GM12878 (cell line): ENCODE data around the gene EVA1A. TPM values are rescaled to one million over a fixed set of nuclear protein-coding genes. Genes with fewer than 3 reads are reported as not detected.

Experiments used
- ATAC-seq: fragments of 200-7000 bp; cut with Tn5 transposase; 3 replicates; pipeline ENCODE4 v1.9.1; 2020; ENCODE audit warnings: mild to moderate bottlenecking, moderate library complexity
- BruUV-seq: library from RNA; stranded (reverse); fragments of 400-500 nt; replicated peaks from 2 replicates; lab custom pipeline; 2021; lab: Mats Ljungman, UMichigan
- CTCF ChIA-PET: fragments of 300-600 bp; sonication (Branson Sonifier 250); formaldehyde crosslinking; extraction: SDS; loops from one replicate; lab custom pipeline; 2021; ENCODE audit warnings: inconsistent platforms; lab: Yijun Ruan, JAX
- POLR2A ChIA-PET: fragments of 350-600 bp; formaldehyde crosslinking; extraction: SDS; loops from one replicate; lab custom pipeline; 2021; ENCODE audit warnings: inconsistent platforms; lab: Charles Lee
- RAD21 ChIA-PET: fragments of 300-600 bp; sonication (Branson Sonifier 250); formaldehyde crosslinking; loops from one replicate; lab custom pipeline; 2023; ENCODE audit warnings: antibody characterized with exemption; ENCODE audit not compliant: unreplicated experiment; lab: Charles Lee
- SMC1A ChIA-PET: fragments of 300-600 bp; sonication (Branson Sonifier 250); formaldehyde crosslinking; loops from one replicate; lab custom pipeline; 2023; ENCODE audit not compliant: unreplicated experiment, uncharacterized antibody; lab: Charles Lee
- DNase-seq: peaks from one replicate; pipeline ENCODE4 v3.0.0-alpha.2; 2011; ENCODE audit warnings: low read depth, low spot score
- FAIRE-seq: peaks from 3 replicates; lab custom pipeline; 2011; peaks lifted over from hg19 to GRCh38; lab: Jason Lieb, UNC
- H2AFZ ChIP-seq: 2 replicates; pipeline ENCODE4 v1.6.0; 2011; ENCODE audit warnings: low read depth, low read length, control low read depth; ENCODE audit not compliant: control insufficient read depth
- H3K27ac ChIP-seq: 2 replicates; pipeline ENCODE4 v1.5.1; 2011; ENCODE audit warnings: control low read depth; ENCODE audit not compliant: control insufficient read depth, insufficient read depth
- H3K27me3 ChIP-seq, 2 experiments: replicated peaks in 1 of 2; 2 replicates each; pipeline versions ENCODE4 v1.6.0 to v1.6.1; 2011; ENCODE audit warnings: low read length in 1 of 2; ENCODE audit not compliant: control insufficient read depth in 2 of 2, insufficient read depth in 2 of 2
- H3K36me3 ChIP-seq, 2 experiments: 2 replicates each; pipeline ENCODE4 v1.5.1; 2011; ENCODE audit warnings: low read length in 1 of 2; ENCODE audit not compliant: control insufficient read depth in 2 of 2, insufficient read depth in 2 of 2
- H3K4me1 ChIP-seq: 2 replicates; pipeline ENCODE4 v1.6.1; 2011; ENCODE audit warnings: mild to moderate bottlenecking, low read length, moderate library complexity, mixed read lengths; ENCODE audit not compliant: control insufficient read depth, insufficient read depth
- H3K4me2 ChIP-seq: 2 replicates; pipeline ENCODE4 v1.6.0; 2011; ENCODE audit warnings: control low read depth; ENCODE audit not compliant: control insufficient read depth, insufficient read depth
- H3K4me3 ChIP-seq: fragments of 200-600 bp; sonication (generic); 2 replicates; pipeline ENCODE4 v1.5.1; 2016
- H3K79me2 ChIP-seq: 2 replicates; pipeline ENCODE4 v1.6.0; 2011; ENCODE audit warnings: low read length; ENCODE audit not compliant: control insufficient read depth, insufficient read depth
- H3K9ac ChIP-seq: 2 replicates; pipeline ENCODE4 v1.8.0; 2011; ENCODE audit warnings: low read length, control low read depth, mixed read lengths; ENCODE audit not compliant: control insufficient read depth, insufficient read depth
- H3K9me3 ChIP-seq: replicated peaks from 3 replicates; pipeline ENCODE4 v1.5.1; 2011; ENCODE audit warnings: mild to moderate bottlenecking, low read length; ENCODE audit not compliant: control insufficient read depth, insufficient read depth
- H4K20me1 ChIP-seq: 2 replicates; pipeline ENCODE4 v1.6.0; 2011; ENCODE audit not compliant: control insufficient read depth, insufficient read depth
- BMI1 ChIP-seq: fragments of 450-650 bp; IDR thresholded peaks from 2 replicates; pipeline ENCODE4 v1.6.1; 2016; ENCODE audit warnings: mild to moderate bottlenecking, moderate library complexity, borderline replicate concordance
- CBX3 ChIP-seq: fragments of 200-600 bp; sonication (generic); IDR thresholded peaks from 2 replicates; pipeline ENCODE4 v1.6.1; 2016; ENCODE audit warnings: low read depth, borderline replicate concordance
- NFYB ChIP-seq: IDR thresholded peaks from 2 replicates; pipeline ENCODE4 v1.6.1; 2011; ENCODE audit warnings: low read depth, mild to moderate bottlenecking, low read length, improper control_type of control experiment, moderate library complexity; ENCODE audit not compliant: insufficient read depth
- PAX5 ChIP-seq: IDR thresholded peaks from 2 replicates; pipeline ENCODE4 v1.6.1; 2011; ENCODE audit warnings: low read depth, low read length, borderline replicate concordance
- POLR2A ChIP-seq: IDR thresholded peaks from 2 replicates; pipeline ENCODE4 v1.6.1; 2011; ENCODE audit warnings: low read depth, mild to moderate bottlenecking, low read length
- RUNX3 ChIP-seq: IDR thresholded peaks from 2 replicates; pipeline ENCODE4 v1.6.1; 2012; ENCODE audit warnings: low read length, inconsistent platforms
- STAT1 ChIP-seq: fragments of 450-650 bp; conservative IDR thresholded peaks from 2 replicates; pipeline ENCODE4 v1.6.1; 2014; ENCODE audit warnings: antibody characterized with exemption, mild to moderate bottlenecking
- TARDBP ChIP-seq: IDR thresholded peaks from 2 replicates; pipeline ENCODE4 v1.6.1; 2016; ENCODE audit warnings: borderline replicate concordance
- USF1 ChIP-seq: IDR thresholded peaks from 2 replicates; pipeline ENCODE4 v1.6.1; 2011; ENCODE audit warnings: borderline replicate concordance, low read depth, mild to moderate bottlenecking, moderate library complexity, mixed read lengths, low read length; ENCODE audit not compliant: insufficient read depth; ENCODE audit errors: extremely low read length
- WRNIP1 ChIP-seq: IDR thresholded peaks from 2 replicates; pipeline ENCODE4 v1.6.1; 2011; ENCODE audit warnings: low read depth, low read length, improper control_type of control experiment, borderline replicate concordance
- ZZZ3 ChIP-seq: IDR thresholded peaks from 2 replicates; pipeline ENCODE4 v1.6.1; 2011; ENCODE audit warnings: low read depth; ENCODE audit not compliant: control insufficient read depth, insufficient read length
- WGBS: methylation state at CpG from one replicate; pipeline ENCODE4 v1.1.6; 2016; ENCODE audit warnings: low lambda C conversion rate; ENCODE audit not compliant: insufficient replicate concordance, insufficient coverage; ENCODE audit errors: missing lambda C conversion rate; 5-methylcytosine and 5-hydroxymethylcytosine counted together
- in situ Hi-C: fragments of 300-500 bp; cut with MboI; formaldehyde crosslinking; loops from 9 replicates; pipeline ENCODE4 v1.14.3; 2018; ENCODE audit warnings: mixed read lengths
- intact Hi-C: fragments of 100-400 bp; cut with micrococcal nuclease; formaldehyde crosslinking; loops from one replicate; pipeline ENCODE4 v1.14.2; 2022; ENCODE audit not compliant: unreplicated experiment
- polyA plus RNA-seq, 11 experiments: library from polyadenylated mRNA; depleted of rRNA in 4 of 11; unstranded in 6 of 11; stranded (reverse) in 5 of 11; fragments of >200 nt; fragmentation: Nextera tagmentation in 4 of 11; fragmentation: Illumina TruSeq in 1 of 11; extraction: Ambion mirVana in 4 of 11; extraction: Trizol in 1 of 11; gene quantifications; 1 replicate in 1 of 11; 2 replicates in 10 of 11; pipeline versions ENCODE4 v1.2.1 to v1.2.3, GENCODE V29; 2011 to 2016; ENCODE audit warnings: inconsistent platforms in 2 of 11, missing spikeins in 2 of 11, low read depth in 1 of 11
- total RNA-seq, 4 experiments: library from RNA; depleted of rRNA in 3 of 4; stranded (reverse); fragments of >200 nt in 3 of 4; fragmentation: Illumina TruSeq in 1 of 4; extraction: Trizol in 1 of 4; gene quantifications; 2 replicates each; pipeline versions ENCODE4 v1.2.1 to v1.2.3, GENCODE V29; 2013 to 2021
- TF ChIP-seq, protein P1 (sequence below): IDR thresholded peaks from 2 replicates; pipeline ENCODE4 v1.6.1; 2012; ENCODE audit warnings: low read depth, low read length, improper control_type of control experiment
- TF ChIP-seq, protein P2 (sequence below): fragments of 450-650 bp; formaldehyde crosslinking; IDR thresholded peaks from 2 replicates; pipeline ENCODE4 v1.4.0; 2022; ENCODE audit warnings: mild to moderate bottlenecking, moderate library complexity
- TF ChIP-seq, protein P3 (sequence below): fragments of 450-650 bp; IDR thresholded peaks from 2 replicates; pipeline ENCODE4 v1.6.1; 2017; ENCODE audit warnings: borderline replicate concordance
- TF ChIP-seq, protein P4 (sequence below): fragments of 450-650 bp; IDR thresholded peaks from 2 replicates; pipeline ENCODE4 v1.6.1; 2017; ENCODE audit warnings: antibody characterized with exemption, mild to moderate bottlenecking, moderate library complexity

EVA1A gene
- total and polyA plus RNA-seq, 10 of the 15 experiments (the other 5 are each of a cell fraction or from before 2014, with no cell fraction given), result 0.13 to 1.0 (median 0.34) TPM; not detected in 5

GRCh38 chr2:75568174-75568573 lies 7.4 kb upstream of the EVA1A start:
- intact Hi-C loops, result no loop called here
- no peak overlapping the region for H3K9ac ChIP-seq
- no peak for ATAC-seq
- no TSS peak for BruUV-seq
- no peak overlapping the region for H2AFZ ChIP-seq
- RAD21 ChIA-PET, result no interaction called here
- 53% methylated on average over 1 of the region's 1 CpG for WGBS
- no peak overlapping the region for H3K4me2 ChIP-seq
- TF ChIP-seq, protein P1, sequence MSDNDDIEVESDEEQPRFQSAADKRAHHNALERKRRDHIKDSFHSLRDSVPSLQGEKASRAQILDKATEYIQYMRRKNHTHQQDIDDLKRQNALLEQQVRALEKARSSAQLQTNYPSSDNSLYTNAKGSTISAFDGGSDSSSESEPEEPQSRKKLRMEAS, result no peak
- TF ChIP-seq CBX3 (no peak), POLR2A (no peak), USF1 (no peak), ZZZ3 (no peak), WRNIP1 (no peak), PAX5 (no peak), NFYB (no peak), RUNX3 (no peak), TARDBP (no peak), BMI1 (no peak), STAT1 (no peak)
- TF ChIP-seq, protein P2, sequence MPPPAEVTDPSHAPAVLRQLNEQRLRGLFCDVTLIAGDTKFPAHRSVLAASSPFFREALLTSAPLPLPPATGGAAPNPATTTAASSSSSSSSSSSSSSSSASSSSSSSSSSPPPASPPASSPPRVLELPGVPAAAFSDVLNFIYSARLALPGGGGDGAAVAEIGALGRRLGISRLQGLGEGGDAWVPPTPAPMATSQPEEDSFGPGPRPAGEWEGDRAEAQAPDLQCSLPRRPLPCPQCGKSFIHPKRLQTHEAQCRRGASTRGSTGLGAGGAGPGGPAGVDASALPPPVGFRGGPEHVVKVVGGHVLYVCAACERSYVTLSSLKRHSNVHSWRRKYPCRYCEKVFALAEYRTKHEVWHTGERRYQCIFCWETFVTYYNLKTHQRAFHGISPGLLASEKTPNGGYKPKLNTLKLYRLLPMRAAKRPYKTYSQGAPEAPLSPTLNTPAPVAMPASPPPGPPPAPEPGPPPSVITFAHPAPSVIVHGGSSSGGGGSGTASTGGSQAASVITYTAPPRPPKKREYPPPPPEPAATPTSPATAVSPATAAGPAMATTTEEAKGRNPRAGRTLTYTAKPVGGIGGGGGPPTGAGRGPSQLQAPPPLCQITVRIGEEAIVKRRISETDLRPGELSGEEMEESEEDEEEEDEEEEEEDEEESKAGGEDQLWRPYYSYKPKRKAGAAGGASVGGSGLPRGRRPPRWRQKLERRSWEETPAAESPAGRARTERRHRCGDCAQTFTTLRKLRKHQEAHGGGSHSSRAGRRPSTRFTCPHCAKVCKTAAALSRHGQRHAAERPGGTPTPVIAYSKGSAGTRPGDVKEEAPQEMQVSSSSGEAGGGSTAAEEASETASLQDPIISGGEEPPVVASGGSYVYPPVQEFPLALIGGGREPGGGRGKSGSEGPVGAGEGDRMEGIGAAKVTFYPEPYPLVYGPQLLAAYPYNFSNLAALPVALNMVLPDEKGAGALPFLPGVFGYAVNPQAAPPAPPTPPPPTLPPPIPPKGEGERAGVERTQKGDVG (CRISPR knock-in tag), result no peak
- TF ChIP-seq, protein P3, sequence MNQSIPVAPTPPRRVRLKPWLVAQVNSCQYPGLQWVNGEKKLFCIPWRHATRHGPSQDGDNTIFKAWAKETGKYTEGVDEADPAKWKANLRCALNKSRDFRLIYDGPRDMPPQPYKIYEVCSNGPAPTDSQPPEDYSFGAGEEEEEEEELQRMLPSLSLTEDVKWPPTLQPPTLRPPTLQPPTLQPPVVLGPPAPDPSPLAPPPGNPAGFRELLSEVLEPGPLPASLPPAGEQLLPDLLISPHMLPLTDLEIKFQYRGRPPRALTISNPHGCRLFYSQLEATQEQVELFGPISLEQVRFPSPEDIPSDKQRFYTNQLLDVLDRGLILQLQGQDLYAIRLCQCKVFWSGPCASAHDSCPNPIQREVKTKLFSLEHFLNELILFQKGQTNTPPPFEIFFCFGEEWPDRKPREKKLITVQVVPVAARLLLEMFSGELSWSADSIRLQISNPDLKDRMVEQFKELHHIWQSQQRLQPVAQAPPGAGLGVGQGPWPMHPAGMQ, result no peak
- TF ChIP-seq, protein P4, sequence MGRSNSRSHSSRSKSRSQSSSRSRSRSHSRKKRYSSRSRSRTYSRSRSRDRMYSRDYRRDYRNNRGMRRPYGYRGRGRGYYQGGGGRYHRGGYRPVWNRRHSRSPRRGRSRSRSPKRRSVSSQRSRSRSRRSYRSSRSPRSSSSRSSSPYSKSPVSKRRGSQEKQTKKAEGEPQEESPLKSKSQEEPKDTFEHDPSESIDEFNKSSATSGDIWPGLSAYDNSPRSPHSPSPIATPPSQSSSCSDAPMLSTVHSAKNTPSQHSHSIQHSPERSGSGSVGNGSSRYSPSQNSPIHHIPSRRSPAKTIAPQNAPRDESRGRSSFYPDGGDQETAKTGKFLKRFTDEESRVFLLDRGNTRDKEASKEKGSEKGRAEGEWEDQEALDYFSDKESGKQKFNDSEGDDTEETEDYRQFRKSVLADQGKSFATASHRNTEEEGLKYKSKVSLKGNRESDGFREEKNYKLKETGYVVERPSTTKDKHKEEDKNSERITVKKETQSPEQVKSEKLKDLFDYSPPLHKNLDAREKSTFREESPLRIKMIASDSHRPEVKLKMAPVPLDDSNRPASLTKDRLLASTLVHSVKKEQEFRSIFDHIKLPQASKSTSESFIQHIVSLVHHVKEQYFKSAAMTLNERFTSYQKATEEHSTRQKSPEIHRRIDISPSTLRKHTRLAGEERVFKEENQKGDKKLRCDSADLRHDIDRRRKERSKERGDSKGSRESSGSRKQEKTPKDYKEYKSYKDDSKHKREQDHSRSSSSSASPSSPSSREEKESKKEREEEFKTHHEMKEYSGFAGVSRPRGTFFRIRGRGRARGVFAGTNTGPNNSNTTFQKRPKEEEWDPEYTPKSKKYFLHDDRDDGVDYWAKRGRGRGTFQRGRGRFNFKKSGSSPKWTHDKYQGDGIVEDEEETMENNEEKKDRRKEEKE, result no peak
- FAIRE-seq, result no peak
- H3K9me3 ChIP-seq, result no peaks in the 10 kb centered on the region
- H3K79me2 ChIP-seq, result no peaks in the 10 kb centered on the region
- no peak overlapping the region for H3K4me3 ChIP-seq
- CTCF ChIA-PET, result no interaction called here
- no peak overlapping the region for H3K27ac ChIP-seq
- H4K20me1 ChIP-seq, result no peaks in the 10 kb centered on the region
- H3K36me3 ChIP-seq, result no peaks in the 10 kb centered on the region
- in situ Hi-C loops, result no loop called here
- DNase-seq, result no peak
- POLR2A ChIA-PET, result no interaction called here
- no peaks in the 10 kb centered on the region; a peak in 1 of 4 replicates for H3K27me3 ChIP-seq
- H3K4me1 ChIP-seq, result no peaks in the 10 kb centered on the region
- SMC1A ChIA-PET, result interaction anchor here (1.3 kb wide), 1 partner anchor 52 kb away, joined by 3 read pairs; no protein-coding TSS in a partner anchor
